AG09319 (cell line): Measurements from ENCODE around the gene ZNF511.
"Not testable (repeated sequence)": the region's sequence is repeated elsewhere in the genome, so short reads cannot be mapped to it uniquely, and the experiment has no call there.

ENCODE experiments used
- DNase-seq: peaks from one replicate; pipeline ENCODE4 v3.0.0-alpha.2; 2010; ENCODE audit warnings: low read depth; ENCODE audit errors: extremely low read depth
- CTCF ChIP-seq: IDR thresholded peaks from 2 replicates; pipeline ENCODE4 v1.5.1; 2011; ENCODE audit warnings: low read depth, mild to moderate bottlenecking, inconsistent platforms, low read length, moderate library complexity

The ZNF511 gene

GRCh38 chr10:133264461-133264860 lies 44.3 kb upstream of the ZNF511 start:
- no peak for DNase-seq
- TF ChIP-seq CTCF, result no peak

- not testable (repeated sequence) for DNase-seq
These were observed 43.7 kb upstream of the ZNF511 start for GRCh38 chr10:133265052-133265451.

GRCh38 chr10:133266056-133266795 lies 42.5 kb upstream of the ZNF511 start:
- TF ChIP-seq CTCF, result no peak
- DNase-seq, result no peak

- TF ChIP-seq CTCF, result no peak
- no peak for DNase-seq
These were observed 41.4 kb upstream of the ZNF511 start for GRCh38 chr10:133267293-133267692.

GRCh38 chr10:133267829-133268228 lies 40.9 kb upstream of the ZNF511 start:
- TF ChIP-seq CTCF, result no peak
- no peak for DNase-seq

GRCh38 chr10:133268532-133268931 lies 40.2 kb upstream of the ZNF511 start:
- DNase-seq, result no peak
- TF ChIP-seq CTCF, result no peak

- no peak for DNase-seq
- TF ChIP-seq CTCF, result no peak
These were observed 39.3 kb upstream of the ZNF511 start for GRCh38 chr10:133269367-133269766.

GRCh38 chr10:133270204-133270603 lies 38.5 kb upstream of the ZNF511 start:
- no peak for DNase-seq
- no peak for TF ChIP-seq CTCF
